ENCODE measurements around the gene SOX10.
"Not testable (repeated sequence)": the region's sequence is repeated elsewhere in the genome, so short reads cannot be mapped to it uniquely, and the experiment has no call there.

The SOX10 gene

GRCh38 chr22:37985751-37986281 is 1.5 kb upstream of the SOX10 start:
- DNase-seq (ENCODE audit: low read depth), result no peak

GRCh38 chr22:37985050-37985585 is 763 bp upstream of the SOX10 start:
- no peak for DNase-seq (ENCODE audit: low read depth)

GRCh38 chr22:37982938-37983859 is 1.2 kb downstream of the SOX10 start:
- DNase-seq (ENCODE audit: low read depth), result no peak

- DNase-seq (ENCODE audit: low read depth), result no peak
Observed at GRCh38 chr22:37982151-37982785, 2.1 kb downstream of the SOX10 start.

- DNase-seq (ENCODE audit: low read depth), result no peak
Observed at GRCh38 chr22:37981282-37982011, 2.9 kb downstream of the SOX10 start.

GRCh38 chr22:37979782-37980181 is 4.6 kb downstream of the SOX10 start:
- no peak for DNase-seq (ENCODE audit: low read depth)

- no peak for DNase-seq (ENCODE audit: low read depth)
Observed at GRCh38 chr22:37976547-37976946, 7.8 kb downstream of the SOX10 start.

GRCh38 chr22:37976022-37976421 is 8.3 kb downstream of the SOX10 start:
- not testable (repeated sequence) for DNase-seq (ENCODE audit: low read depth)

- no peak for DNase-seq (ENCODE audit: low read depth)
Observed at GRCh38 chr22:37975153-37975552, 9.2 kb downstream of the SOX10 start.

GRCh38 chr22:37973271-37974170 is 10.8 kb downstream of the SOX10 start:
- DNase-seq (ENCODE audit: low read depth), result no peak

- no peak for DNase-seq (ENCODE audit: low read depth)
Observed at GRCh38 chr22:37972527-37972926, 11.8 kb downstream of the SOX10 start.

GRCh38 chr22:37971475-37972434 is 12.6 kb downstream of the SOX10 start:
- no peak for DNase-seq (ENCODE audit: low read depth)

- no peak for DNase-seq (ENCODE audit: low read depth)
Observed at GRCh38 chr22:37970864-37971263, 13.5 kb downstream of the SOX10 start.

GRCh38 chr22:37968452-37969251 is 15.7 kb downstream of the SOX10 start:
- no peak for DNase-seq (ENCODE audit: low read depth)

- no peak for DNase-seq (ENCODE audit: low read depth)
Observed at GRCh38 chr22:37967637-37968451, 16.5 kb downstream of the SOX10 start.

- no peak for DNase-seq (ENCODE audit: low read depth)
Observed at GRCh38 chr22:37967147-37967546, 17.2 kb downstream of the SOX10 start.

GRCh38 chr22:37965940-37966664 is 18.3 kb downstream of the SOX10 start:
- DNase-seq (ENCODE audit: low read depth), result no peak
